ENCODE measurements around the gene ARHGAP26.

Gene ARHGAP26

DNA sequence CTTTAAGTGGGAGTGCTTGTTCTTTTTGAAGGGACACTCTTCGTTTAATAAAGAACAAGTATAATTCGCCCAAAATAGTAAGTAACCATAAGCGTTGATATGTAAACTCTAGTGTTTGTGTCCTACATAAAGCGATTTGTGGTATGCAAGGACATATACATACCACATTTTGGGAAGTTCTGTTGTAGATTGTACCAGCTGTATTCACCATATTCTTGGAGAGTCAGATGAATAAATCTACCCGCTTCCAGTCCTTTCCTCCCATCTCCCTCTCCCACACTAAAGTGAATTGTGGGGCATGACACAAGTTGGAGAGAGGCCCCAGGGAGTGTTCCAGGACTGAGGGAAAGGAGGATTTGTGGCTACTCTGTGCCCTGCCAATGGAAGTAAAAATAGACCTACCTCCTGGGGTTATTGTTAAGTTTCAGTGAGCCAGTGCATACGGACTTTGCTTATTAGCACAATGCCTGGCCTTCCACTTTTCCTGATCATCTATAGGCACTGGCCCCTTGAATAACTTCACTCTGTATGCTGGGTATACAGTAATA, 40.6 kb downstream of the ARHGAP26 start:
- in situ Hi-C loops (cut with MboI; ENCODE audit: low sequenced_read_pairs) = no loop called here

DNA sequence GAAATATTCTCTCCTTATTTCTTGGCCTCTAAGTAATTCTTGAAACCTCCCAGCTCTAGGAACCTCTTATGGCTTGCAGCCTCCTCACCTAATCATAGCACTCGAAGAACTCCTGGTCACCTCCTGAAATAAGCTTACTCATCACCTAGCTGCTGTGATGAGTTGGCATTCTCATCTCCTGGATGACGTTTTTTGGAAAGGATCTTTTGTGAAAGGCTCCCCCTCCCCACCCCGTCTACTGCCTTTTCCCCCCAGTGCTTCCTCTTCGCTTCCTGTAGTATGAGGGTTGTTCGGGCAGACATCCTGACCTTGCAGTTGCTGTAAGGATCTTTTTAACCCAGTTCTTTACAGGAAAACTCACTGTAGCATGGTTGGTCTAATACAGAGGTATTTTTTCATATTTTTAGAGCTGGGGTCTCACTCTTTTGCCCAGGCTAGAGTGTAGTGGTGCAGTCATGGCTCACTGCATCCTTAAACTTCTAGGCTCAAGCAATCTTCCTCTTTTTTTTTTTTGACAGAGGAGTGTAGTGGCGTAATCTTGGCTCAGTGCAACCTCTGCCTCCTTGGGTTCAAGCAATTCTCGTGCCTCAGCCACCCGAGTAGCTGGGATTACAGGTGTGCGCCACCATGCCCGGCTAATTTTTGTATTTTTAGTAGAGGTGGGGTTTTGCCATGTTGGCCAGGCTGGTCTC, 41.8 kb downstream of the ARHGAP26 start:
- in situ Hi-C loops (cut with MboI; ENCODE audit: low sequenced_read_pairs) = no loop called here

DNA sequence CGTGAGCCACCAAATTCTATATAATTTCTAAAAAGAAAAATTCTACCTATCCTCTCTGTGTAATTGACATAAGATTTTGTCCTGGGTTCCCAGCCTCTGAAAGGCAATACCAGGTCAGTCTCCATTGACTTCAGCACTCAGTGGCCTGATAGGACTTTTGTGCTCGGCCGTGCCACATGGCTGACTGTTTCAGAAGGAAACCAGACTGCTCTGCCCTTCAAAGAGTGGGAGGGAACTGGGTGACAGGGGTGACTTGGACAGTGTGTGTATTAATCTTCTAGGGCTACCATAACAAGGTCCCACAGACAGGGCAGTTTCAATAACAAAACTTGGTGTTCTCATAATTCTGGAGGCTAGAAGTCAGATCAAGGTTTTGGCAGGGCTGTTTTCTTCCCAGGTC, 43.0 kb downstream of the ARHGAP26 start:
- in situ Hi-C loops (cut with MboI; ENCODE audit: low sequenced_read_pairs) = no loop called here

DNA sequence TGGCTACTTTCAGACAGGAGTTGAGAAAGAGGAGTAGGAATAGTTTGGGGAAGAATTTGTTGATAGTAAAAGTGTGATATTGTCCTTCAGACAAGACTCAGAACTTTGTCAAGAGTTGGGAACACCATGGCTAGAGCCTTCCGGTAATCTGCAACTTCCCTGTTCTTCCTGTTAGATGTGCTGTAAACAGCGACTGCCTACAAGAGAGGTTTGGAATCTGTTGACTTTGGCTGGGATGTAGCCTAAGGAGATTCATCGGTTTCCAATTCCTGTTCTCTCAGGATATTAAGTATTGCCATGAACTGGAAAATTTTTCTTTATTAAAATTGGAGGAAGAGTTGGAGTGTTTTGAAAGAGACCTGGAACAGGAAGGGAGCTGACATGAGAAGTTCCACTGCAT, 43.9 kb downstream of the ARHGAP26 start:
- in situ Hi-C loops (cut with MboI; ENCODE audit: low sequenced_read_pairs) = no loop called here

DNA sequence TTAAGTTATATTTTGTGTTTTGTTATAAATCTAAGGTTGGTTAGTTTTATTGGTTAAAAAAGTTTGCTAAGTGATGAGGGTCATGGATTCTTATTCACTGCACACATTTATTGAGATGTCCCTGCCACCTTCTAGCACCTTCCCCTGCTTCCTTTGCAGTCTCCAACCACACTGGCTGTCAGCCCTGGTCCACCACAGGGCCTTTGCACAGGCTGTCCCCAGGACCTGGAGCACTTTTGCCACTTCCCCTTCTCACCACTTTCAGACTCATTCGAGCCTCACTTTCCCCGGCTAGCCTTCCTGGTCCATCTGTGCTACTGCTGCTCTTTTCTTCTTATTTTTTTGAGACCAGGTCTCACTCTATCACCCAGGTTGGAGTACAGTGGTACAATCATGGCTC, 45.3 kb downstream of the ARHGAP26 start:
- in situ Hi-C loops (cut with MboI; ENCODE audit: low sequenced_read_pairs) = no loop called here

DNA sequence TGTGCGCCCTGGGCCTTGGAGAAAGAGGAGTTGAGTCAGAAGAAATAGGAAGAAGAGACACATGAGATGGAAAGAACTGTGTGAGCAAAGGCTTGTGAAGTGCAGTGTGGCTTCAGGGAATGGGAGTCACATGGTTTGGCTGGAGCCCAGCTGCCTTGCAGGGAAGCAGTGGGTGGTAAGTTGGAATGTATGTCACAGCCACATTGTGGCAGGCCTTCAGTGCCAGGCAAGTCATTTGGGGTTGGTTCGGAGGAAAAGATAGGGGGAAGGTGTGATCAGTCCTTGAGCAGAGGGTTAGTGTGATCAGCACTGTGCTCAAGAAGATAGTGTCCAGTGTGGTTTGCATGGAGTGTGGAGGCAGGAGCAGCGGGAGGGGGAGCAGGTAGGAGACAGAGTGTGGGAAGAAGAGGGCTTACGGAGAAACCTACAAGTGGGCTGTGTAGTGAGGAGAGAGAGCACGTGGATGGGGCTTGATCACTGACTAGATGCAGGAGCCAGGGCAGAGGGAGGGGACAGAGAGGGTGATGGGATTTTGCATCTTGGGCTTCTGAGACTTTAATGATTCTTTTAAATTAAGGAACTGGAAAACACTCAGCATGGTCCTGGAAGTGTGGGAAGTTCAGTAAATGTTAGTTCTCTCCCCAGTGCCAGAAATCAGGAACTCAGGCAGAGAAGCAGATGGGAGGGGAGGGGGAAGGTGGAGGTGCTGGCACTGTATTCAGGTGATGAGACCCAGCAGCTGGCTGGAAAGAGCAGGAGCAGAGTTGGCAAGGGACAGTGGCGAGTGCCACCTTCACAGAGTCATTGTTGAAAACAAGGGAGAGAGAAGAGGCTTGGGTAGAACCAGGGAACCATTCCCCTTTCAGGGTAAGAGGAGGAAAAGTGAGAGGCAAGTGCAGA, 46.6 kb downstream of the ARHGAP26 start:
- in situ Hi-C loops (cut with MboI; ENCODE audit: low sequenced_read_pairs) = no loop called here

DNA sequence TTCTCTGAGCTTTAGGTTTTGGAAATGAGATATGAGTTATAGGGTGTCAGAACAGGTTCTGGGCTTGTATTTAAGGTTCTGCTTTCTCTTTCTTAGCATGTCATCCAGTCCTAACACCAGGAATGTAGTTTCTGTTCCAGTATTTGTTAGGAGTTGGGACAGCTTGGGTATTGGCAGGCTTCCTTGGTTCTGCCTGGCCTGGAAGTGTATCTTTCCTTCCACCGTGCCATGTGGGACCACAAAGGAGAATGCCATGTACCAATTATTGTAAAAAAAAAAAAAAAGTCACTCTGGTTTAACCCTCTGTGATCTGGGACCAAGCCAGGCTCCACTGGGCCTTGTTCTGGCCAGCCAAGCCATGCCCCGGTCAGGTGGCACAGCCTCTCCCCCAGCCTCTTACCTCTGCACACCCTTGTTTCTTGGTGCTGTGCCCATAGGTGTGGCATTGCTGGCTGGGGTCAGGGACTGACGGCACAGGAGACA, 47.8 kb downstream of the ARHGAP26 start:
- in situ Hi-C loops (cut with MboI; ENCODE audit: low sequenced_read_pairs) = no loop called here

DNA sequence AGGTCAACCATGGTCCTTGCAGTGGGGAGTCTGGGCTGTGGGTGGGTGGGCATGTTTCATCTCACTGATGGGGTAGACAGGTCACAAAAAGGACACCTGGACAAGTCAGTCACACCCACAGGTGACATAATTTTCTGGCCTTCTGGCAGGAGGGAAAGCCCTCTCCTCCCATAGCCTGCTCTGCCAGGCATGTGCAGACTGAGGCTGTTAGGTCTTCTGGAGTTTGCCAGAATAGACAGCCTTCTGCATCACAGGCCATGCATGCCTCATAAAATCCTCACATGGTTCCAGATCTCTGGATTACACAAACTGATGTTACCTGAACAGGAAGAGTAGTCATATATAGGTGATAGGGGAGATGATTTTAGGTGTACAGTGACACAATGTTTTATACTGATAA, 49.1 kb downstream of the ARHGAP26 start:
- in situ Hi-C loops (cut with MboI; ENCODE audit: low sequenced_read_pairs) = no loop called here

DNA sequence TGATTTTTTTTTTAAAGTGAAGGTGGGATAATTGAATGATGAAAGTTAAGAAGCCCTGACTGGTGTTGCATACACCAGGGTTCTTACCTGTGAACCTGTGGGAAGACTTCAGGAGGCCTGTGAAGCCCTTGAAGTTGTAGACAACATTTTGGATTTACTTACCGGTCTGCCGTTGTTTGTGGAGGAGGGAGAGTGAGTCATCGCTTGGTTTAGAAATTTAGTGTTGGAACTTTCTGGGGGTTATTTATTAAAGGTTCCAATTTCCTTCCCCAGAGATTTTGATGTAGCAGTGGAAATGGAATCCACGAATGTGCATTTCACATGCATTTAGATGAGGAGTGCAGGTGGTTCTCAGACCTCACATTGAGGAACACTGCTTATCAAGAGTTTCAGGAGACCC, 49.6 kb downstream of the ARHGAP26 start:
- in situ Hi-C loops (cut with MboI; ENCODE audit: low sequenced_read_pairs) = no loop called here

DNA sequence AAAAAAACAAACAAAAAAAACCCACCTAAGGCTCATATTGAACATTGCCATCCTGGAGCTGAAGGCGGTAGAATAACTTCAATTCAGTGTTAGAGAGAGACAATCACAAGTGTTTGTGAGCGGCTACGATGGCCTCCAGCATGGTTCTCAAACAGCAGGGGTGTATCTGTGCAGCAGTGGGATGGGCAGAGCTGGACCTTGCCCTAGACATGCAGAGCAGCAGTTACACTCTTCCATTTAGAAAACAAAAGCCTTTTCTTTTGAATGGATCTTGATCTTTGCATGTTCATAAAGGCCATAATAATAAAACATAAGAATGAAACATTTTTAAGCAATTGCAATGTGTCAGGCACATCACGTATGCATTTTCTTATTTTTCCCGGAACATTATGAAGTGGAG, 50.3 kb downstream of the ARHGAP26 start:
- in situ Hi-C loops (cut with MboI; ENCODE audit: low sequenced_read_pairs) = no loop called here

DNA sequence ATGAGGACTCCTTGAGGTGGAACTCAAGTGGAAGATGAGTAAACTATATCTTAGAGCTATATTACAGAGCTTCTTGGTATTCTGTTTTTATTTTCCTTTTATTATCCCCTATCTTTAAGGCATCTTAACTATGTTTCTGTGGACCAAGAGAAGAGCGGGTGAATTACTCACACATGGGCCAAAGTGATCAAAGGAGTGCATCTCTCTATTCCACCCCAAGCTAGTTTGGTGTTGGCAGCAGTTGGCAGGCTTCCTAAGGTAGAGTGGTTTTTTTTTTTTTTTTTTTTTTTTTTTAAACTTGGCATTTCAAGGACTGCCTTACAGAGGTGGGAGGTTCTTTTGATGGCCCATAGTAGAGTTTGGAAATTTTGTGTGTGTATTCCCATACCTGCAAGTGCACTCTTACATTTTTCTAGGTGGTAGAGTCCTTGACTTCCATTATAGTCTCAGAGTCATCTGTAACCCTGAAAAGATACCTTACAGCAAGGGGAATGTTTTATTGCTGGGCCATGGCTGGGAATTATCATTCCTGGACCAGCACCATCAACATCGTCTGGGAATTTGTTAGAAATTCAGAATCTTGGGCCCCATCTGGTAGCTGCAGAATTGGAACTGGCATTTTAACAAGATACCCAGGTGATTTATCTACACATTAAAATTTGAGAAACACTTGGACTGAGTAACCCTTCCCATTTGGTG, 51.0 kb downstream of the ARHGAP26 start:
- in situ Hi-C loops (cut with MboI; ENCODE audit: low sequenced_read_pairs) = no loop called here

DNA sequence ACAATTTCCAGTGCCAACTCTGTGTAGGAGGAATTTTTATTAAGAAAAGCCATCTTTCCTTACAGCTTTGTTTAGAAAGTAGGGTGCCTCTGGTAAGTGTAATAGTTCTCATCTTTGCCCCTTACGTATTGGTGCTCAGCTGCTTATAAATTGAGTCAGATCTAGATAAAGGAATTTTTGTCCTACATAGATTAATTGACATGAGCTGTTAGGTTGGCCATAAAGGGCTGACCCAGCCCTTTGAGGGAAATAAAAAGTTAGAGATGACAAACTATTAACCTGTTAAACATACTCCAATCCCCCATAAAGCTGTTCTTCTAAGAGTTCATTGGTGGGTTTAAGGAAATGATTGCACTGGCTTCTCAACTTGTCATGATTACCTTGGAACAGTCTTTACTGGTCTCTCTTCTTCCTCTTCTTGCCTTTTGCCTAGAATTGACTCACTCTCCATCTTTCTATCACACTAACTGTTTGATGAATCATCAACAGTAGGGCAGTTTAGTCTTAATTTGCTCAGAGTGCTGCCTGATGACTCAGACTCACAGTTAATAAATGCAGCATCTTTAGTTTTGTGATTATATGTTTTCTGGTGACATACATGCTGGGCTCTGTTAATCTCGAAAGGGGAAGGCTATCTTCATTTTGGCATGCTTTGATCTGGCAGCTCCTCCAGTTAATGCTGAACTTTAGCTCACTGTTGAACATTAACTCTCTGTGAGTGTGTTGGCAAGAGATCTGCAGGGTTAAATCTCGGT, 51.7 kb downstream of the ARHGAP26 start:
- in situ Hi-C loops (cut with MboI; ENCODE audit: low sequenced_read_pairs) = no loop called here

DNA sequence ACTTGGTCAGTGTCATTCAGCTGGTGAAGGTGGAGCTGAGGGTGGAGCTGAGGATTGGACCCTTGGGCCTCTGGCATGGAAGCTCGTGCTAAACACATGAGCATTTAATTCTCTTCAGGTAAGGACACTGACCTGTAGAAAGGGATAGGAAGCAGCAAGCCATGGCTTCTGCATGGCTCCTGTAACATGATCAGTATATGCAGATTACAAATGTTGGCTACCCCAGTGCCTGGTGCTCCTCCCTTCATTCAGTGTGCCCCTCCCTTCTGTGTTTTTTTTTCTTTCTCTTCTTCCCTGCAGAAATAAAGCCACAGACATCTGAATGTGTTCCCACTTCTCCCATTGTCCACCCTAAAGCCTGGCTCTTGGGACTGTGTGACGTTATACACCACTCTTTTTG, 52.9 kb downstream of the ARHGAP26 start:
- in situ Hi-C loops (cut with MboI; ENCODE audit: low sequenced_read_pairs) = no loop called here

DNA sequence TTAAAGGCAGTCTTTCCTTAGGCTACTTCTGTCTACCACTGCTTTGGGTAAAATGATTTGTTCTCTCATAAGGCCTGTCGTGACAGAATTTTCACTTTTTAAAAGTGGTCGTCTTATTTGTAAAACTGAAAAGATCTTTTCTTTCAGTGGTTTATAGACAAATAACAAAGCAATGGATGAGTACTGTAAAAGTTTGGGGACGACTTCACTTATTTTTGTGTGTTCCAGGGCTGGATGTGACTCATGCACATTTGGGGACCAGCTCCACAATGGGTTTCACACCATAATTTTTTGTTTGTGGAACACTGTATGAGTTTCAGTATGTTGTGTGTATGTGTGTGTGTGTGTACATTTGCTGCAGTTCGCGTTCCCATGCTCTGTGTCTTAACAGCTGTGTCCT, 53.6 kb downstream of the ARHGAP26 start:
- in situ Hi-C loops (cut with MboI; ENCODE audit: low sequenced_read_pairs) = no loop called here

DNA sequence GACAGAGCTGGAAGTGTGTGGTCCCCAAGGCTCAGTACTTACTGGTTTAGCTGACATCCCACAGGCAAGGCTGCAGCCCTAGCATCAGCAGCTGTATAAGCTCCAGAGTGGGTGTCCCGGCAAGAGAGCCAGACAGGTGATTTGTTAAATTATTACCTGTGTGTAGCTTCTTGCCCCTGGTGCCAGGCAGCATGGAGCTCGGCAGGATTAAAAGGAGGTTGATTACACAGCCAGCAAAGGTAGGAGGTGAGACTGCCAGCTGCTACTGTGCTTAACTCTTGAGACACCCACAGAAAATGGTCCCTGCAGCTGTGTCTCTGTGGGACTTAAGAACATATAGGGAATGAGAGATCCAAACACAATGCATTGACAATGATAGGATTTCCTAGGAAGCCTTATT, 54.2 kb downstream of the ARHGAP26 start:
- in situ Hi-C loops (cut with MboI; ENCODE audit: low sequenced_read_pairs) = no loop called here

DNA sequence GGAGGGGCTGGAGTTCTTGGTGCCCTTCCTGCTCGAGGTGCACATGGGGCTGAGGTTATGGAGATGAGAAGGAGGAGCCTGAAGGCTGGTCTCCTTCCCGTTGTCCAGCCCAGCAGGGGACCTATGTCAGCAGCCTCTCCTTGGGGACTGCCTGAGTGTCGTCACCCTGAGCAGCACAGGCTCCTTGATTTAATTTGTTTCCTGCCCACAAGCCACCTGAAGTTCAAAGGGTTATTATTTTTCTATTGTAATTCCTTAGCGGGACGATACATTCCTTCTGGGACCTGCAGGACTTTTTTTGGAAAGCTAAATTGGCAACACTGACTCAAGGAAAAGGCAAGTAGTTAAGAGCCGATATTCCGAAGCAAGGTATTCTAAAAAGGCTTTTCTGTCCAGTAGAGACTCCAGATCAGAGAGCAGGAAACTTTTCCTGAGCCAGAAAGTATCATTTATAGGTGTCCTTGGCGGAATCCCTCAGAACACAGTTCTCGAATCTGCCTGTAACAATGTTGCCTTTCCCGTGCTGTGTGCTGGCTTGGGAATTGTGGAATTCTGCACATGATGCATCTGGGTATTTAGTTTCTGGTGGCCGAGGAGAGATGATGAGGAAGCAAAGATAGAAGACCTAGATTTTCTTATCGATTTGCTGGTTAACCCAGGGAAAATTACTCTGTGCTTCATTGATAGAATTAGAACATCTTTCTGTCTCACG, 55.4 kb downstream of the ARHGAP26 start:
- in situ Hi-C loops (cut with MboI; ENCODE audit: low sequenced_read_pairs) = no loop called here

DNA sequence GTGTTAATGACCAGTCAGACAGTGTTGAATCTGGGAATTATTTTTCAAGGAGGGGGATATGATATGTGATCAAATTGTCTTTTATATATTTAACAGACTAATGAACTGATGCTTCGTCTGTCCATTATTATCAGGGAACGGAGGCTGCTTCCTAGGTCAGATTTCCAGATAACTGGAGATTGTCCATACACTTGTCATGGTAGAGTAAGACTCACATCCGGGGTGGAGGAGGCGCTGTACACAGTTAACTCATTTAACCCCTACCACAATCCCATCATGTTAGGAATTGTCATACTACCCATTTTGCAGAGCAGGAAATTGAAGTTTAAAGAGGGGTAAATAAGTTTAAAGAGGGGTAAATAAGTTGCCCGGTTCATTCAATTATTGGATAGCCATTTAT, 55.9 kb downstream of the ARHGAP26 start:
- in situ Hi-C loops (cut with MboI; ENCODE audit: low sequenced_read_pairs) = no loop called here

DNA sequence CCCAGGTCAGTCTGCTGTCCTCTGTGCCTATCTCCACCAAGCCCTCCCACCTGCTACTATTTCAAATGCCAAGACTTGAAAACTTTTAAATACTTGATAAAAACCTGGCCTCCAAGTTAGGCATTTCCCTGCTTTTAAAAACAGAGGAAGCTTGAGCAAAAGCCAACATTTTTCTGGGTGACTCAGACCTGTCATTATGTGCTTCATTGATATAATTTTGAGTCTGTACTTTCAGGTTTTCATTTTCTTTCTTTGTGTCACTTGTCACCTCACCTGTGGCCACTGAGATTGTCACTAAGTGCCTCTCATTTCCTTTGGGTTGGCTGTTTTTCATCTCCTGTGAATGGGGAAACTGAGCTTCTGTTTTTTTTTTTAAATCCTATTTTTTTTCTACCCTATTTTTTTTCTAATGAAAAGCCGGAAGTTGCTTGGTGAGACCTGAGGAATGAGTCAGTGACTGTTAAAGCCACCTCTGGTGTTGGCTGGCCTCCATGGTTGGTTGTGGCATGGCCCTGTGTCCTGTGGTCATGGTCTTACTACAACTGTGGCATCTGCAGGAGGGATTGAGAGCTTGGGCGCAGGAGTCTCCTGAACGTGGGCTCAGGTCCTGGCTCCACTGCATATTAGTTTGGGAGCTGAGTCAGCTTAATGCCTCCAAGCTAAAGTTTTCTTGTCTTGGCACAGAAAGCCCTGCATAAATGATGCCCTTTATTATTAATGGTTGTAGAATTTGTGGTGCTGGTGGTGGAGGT, 56.7 kb downstream of the ARHGAP26 start:
- in situ Hi-C loops (cut with MboI; ENCODE audit: low sequenced_read_pairs) = no loop called here

DNA sequence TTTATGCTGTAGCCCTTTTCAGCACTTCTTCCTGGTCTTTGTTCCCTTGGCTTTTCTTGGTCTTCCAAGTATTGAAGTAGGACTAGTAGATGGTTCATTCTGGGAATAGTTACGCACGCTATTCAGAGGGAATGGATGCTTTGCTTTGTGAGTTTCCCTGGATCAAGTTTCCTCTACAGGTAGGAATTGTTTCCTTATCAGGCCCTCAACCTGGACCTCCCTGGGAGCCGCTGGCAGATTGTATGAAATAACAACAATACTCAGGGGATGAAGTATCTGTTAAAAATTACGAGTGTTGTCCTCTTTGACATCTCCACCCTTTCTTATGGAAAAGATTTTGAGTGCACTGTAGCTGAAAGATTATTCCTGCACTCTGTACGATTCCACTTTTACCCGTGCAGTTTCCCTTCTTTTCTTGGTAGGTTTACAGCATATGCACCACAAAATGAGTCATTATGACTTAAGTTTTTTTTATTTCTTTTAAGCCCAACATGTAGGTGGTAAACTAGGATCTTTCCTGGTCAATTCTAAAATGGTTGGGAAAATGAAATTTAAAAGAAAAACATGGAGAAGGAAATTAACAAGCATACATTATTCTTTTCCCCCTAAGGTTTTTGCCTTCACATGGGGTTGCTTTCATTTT, 57.9 kb downstream of the ARHGAP26 start:
- in situ Hi-C loops (cut with MboI; ENCODE audit: low sequenced_read_pairs) = no loop called here
